Measurements from ENCODE around the gene KCNF1.

- TF ChIP-seq POLR2A (IDR thresholded peaks at IDR 0.05) (no peak), CTCF (IDR thresholded peaks at IDR 0.05) (no peak), EP300 (IDR thresholded peaks at IDR 0.05) (no peak)
Observed at GRCh38 chr2:10883066-10883465, 28.7 kb upstream of the KCNF1 start.
